Muscle of leg (tissue), 16 donors: Measurements from ENCODE around the gene VWA3B. TPM values are rescaled to one million over a fixed set of nuclear protein-coding genes. Genes with fewer than 3 reads are reported as not detected.
"Not testable (repeated sequence)": the region's sequence is repeated elsewhere in the genome, so short reads cannot be mapped to it uniquely, and the experiment has no call there.

ENCODE experiments used
- DNase-seq: peaks from one replicate; pipeline ENCODE4 v3.0.0; 2013
- H3K27ac ChIP-seq: one replicate; pipeline ENCODE4 v1.5.1; 2013; ENCODE audit warnings: mild to moderate bottlenecking, low read length, control low read depth
- H3K27me3 ChIP-seq: one replicate; pipeline ENCODE4 v1.6.1; 2013; ENCODE audit warnings: low read length; ENCODE audit not compliant: control insufficient read depth, insufficient read depth
- H3K36me3 ChIP-seq: one replicate; pipeline ENCODE4 v1.6.1; 2013; ENCODE audit warnings: low read length; ENCODE audit not compliant: control insufficient read depth, insufficient read depth
- H3K4me1 ChIP-seq: one replicate; pipeline ENCODE4 v1.6.1; 2013; ENCODE audit warnings: low read length; ENCODE audit not compliant: control insufficient read depth, insufficient read depth
- H3K4me3 ChIP-seq: one replicate; pipeline ENCODE4 v1.5.1; 2013; ENCODE audit warnings: low read length, control low read depth
- H3K9me3 ChIP-seq: replicated peaks from 2 replicates; pipeline ENCODE4 v1.6.1; 2013; ENCODE audit warnings: low read depth, low read length; ENCODE audit not compliant: control insufficient read depth
- WGBS: methylation state at CpG from one replicate; pipeline ENCODE4 v1.1.5; 2013; ENCODE audit warnings: missing lambda C conversion rate; ENCODE audit not compliant: insufficient coverage; 5-methylcytosine and 5-hydroxymethylcytosine counted together
- long read RNA-seq, 11 donors: transcript quantifications; one replicate each; lab custom pipeline, GENCODE V29; 2026
- polyA plus RNA-seq, 8 donors: library from polyadenylated mRNA; unstranded; fragments of 120-200 nt; gene quantifications; one replicate each; pipeline versions ENCODE4 v1.2.1 to v1.2.3, GENCODE V29; 2013; ENCODE audit warnings: inconsistent platforms in 1 of 8, low replicate concordance in 1 of 8; ENCODE audit not compliant: insufficient read length in 8 of 8, insufficient read depth in 1 of 8
- total RNA-seq: library from RNA; stranded (reverse); fragments of 120-200 nt; gene quantifications from one replicate; pipeline ENCODE4 v1.2.4, GENCODE V29; 2013

The VWA3B gene
- total RNA-seq (0.13 TPM), polyA plus RNA-seq (1 to 10 TPM in 2 of 8 donors, under 1 TPM in 5, not detected in 1; 0.21 to 1.3 (median 0.63) TPM)
- long read RNA-seq, donor 1, result 0 reads
- long read RNA-seq, donor 2, result 0 reads
- long read RNA-seq, donor 3, result 0 reads
- long read RNA-seq, donor 4, result 0 reads
- long read RNA-seq, donor 5, result 0 reads
- long read RNA-seq, donor 6, result 0 reads
- long read RNA-seq, donor 7, result 0 reads
- long read RNA-seq, donor 8, result 0 reads
- long read RNA-seq, donor 9, result 0 reads
- long read RNA-seq, donor 10, result 0 reads
- long read RNA-seq, donor 11, result 0 reads

- Histone ChIP-seq H3K4me1 (peaks cover 12% of the 10 kb centered on the region), H3K27ac (no peak within 1 kb of the TSS), H3K36me3 (no peaks in the 10 kb centered on the region), H3K27me3 (peaks cover 19% of the 10 kb centered on the region), H3K4me3 (peak within 1 kb of the TSS; percentile 43), H3K9me3 (no peaks in the 10 kb centered on the region)
- peak; percentile 56 for DNase-seq
- under 1% methylated on average over 53 of the region's 74 CpGs for WGBS
Observed at GRCh38 chr2:98086491-98087446, at the start of gene VWA3B. Gene VWA3B (plus strand): TSS chr2:98087167. CDS start chr2:98093093, 5,926 bp downstream.

GRCh38 chr2:98037206-98037605 is 49.8 kb upstream of the VWA3B start:
- Histone ChIP-seq H3K27ac (no peak overlapping the region), H3K9me3 (no peaks in the 10 kb centered on the region), H3K4me3 (no peak overlapping the region), H3K36me3 (no peaks in the 10 kb centered on the region), H3K27me3 (peaks cover 3% of the 10 kb centered on the region), H3K4me1 (peaks cover 29% of the 10 kb centered on the region)
- no peak for DNase-seq
- 71% methylated on average over 2 of the region's 2 CpGs for WGBS

- peak; percentile 16 for DNase-seq
- Histone ChIP-seq H3K4me3 (no peak overlapping the region), H3K36me3 (no peaks in the 10 kb centered on the region), H3K27ac (no peak overlapping the region), H3K27me3 (peaks cover 3% of the 10 kb centered on the region), H3K9me3 (no peaks in the 10 kb centered on the region), H3K4me1 (peaks cover 29% of the 10 kb centered on the region)
- 33% methylated on average over 1 of the region's 2 CpGs for WGBS
Observed at GRCh38 chr2:98037666-98038336, 49.2 kb upstream of the VWA3B start.

GRCh38 chr2:98039085-98039756 is 47.7 kb upstream of the VWA3B start:
- peak; percentile 44 for DNase-seq
- 84% methylated on average over 12 of the region's 12 CpGs for WGBS
- Histone ChIP-seq H3K36me3 (no peaks in the 10 kb centered on the region), H3K9me3 (no peaks in the 10 kb centered on the region), H3K4me3 (no peak overlapping the region), H3K4me1 (peaks cover 29% of the 10 kb centered on the region), H3K27me3 (peaks cover 3% of the 10 kb centered on the region), H3K27ac (no peak overlapping the region)

GRCh38 chr2:98040331-98040939 is 46.5 kb upstream of the VWA3B start:
- no peak overlapping the region for H3K27ac ChIP-seq
- no peak overlapping the region for H3K4me3 ChIP-seq
- H3K9me3 ChIP-seq, result no peaks in the 10 kb centered on the region
- H3K27me3 ChIP-seq, result peaks cover 3% of the 10 kb centered on the region
- H3K4me1 ChIP-seq, result peaks cover 29% of the 10 kb centered on the region
- no peak for DNase-seq
- no peaks in the 10 kb centered on the region for H3K36me3 ChIP-seq
- 73% methylated on average over 3 of the region's 8 CpGs for WGBS

GRCh38 chr2:98043101-98043500 is 43.9 kb upstream of the VWA3B start:
- Histone ChIP-seq H3K27ac (no peak overlapping the region), H3K9me3 (no peaks in the 10 kb centered on the region), H3K36me3 (no peaks in the 10 kb centered on the region), H3K27me3 (no peaks in the 10 kb centered on the region), H3K4me3 (no peak overlapping the region), H3K4me1 (peaks cover 13% of the 10 kb centered on the region)
- DNase-seq, result no peak
- WGBS, result 100% methylated on average over 1 of the region's 1 CpG

GRCh38 chr2:98044730-98045129 is 42.2 kb upstream of the VWA3B start:
- not testable (repeated sequence) for H3K27ac ChIP-seq, H3K27me3 ChIP-seq, DNase-seq, H3K4me1 ChIP-seq, H3K9me3 ChIP-seq, H3K36me3 ChIP-seq, H3K4me3 ChIP-seq
- WGBS, result 88% methylated on average over 1 of the region's 2 CpGs

GRCh38 chr2:98050070-98050469 is 36.9 kb upstream of the VWA3B start:
- H3K27me3 ChIP-seq, result no peaks in the 10 kb centered on the region
- no peaks in the 10 kb centered on the region for H3K9me3 ChIP-seq
- no peaks in the 10 kb centered on the region for H3K4me1 ChIP-seq
- H3K27ac ChIP-seq, result no peak overlapping the region
- H3K4me3 ChIP-seq, result no peak overlapping the region
- no peaks in the 10 kb centered on the region for H3K36me3 ChIP-seq
- no CpG with 5 or more reads among the region's 2 CpGs for whole genome bisulfite sequencing
- no peak for DNase-seq

GRCh38 chr2:98058191-98058975 is 28.6 kb upstream of the VWA3B start:
- 79% methylated on average over 8 of the region's 14 CpGs for WGBS
- no peaks in the 10 kb centered on the region for H3K36me3 ChIP-seq
- DNase-seq, result no peak

More at GRCh38 chr2:98058191-98058975, 28.6 kb upstream of the VWA3B start:
- H3K27me3 ChIP-seq, result no peaks in the 10 kb centered on the region
- H3K27ac ChIP-seq, result no peak overlapping the region
- H3K4me3 ChIP-seq, result no peak overlapping the region
- no peaks in the 10 kb centered on the region for H3K9me3 ChIP-seq
- no peaks in the 10 kb centered on the region for H3K4me1 ChIP-seq
